IPS-18a (cell line): ENCODE measurements around the gene MAP4K4.

Source experiments
- H3K27ac ChIP-seq: one replicate; pipeline ENCODE4 v1.5.1; 2013; ENCODE audit warnings: low read length
- H3K27me3 ChIP-seq: one replicate; pipeline ENCODE4 v1.6.1; 2013; ENCODE audit warnings: mild to moderate bottlenecking, low read length; ENCODE audit not compliant: control insufficient read depth, insufficient read depth
- H3K36me3 ChIP-seq: one replicate; pipeline ENCODE4 v1.6.1; 2013; ENCODE audit warnings: low read depth, low read length; ENCODE audit not compliant: control insufficient read depth
- H3K4me1 ChIP-seq: one replicate; pipeline ENCODE4 v1.6.1; 2013; ENCODE audit warnings: low read depth, low read length; ENCODE audit not compliant: control insufficient read depth
- H3K4me3 ChIP-seq: one replicate; pipeline ENCODE4 v1.5.1; 2013; ENCODE audit warnings: low read length
- H3K9ac ChIP-seq: one replicate; pipeline ENCODE4 v1.6.1; 2013; ENCODE audit warnings: mild to moderate bottlenecking, low read length, moderate library complexity
- H3K9me3 ChIP-seq: one replicate; pipeline ENCODE4 v1.6.1; 2013; ENCODE audit warnings: low read depth, low read length; ENCODE audit not compliant: control insufficient read depth

MAP4K4 gene

GRCh38 chr2:101843471-101843870 lies 146.0 kb downstream of the MAP4K4 start:
- Histone ChIP-seq H3K27me3 (no peaks in the 10 kb centered on the region), H3K9me3 (no peaks in the 10 kb centered on the region), H3K27ac (no peak overlapping the region), H3K4me1 (no peaks in the 10 kb centered on the region), H3K36me3 (peaks cover 76% of the 10 kb centered on the region), H3K9ac (no peak overlapping the region), H3K4me3 (no peak overlapping the region)

GRCh38 chr2:101844055-101844635 lies 146.6 kb downstream of the MAP4K4 start:
- Histone ChIP-seq H3K4me1 (no peaks in the 10 kb centered on the region), H3K36me3 (peaks cover 69% of the 10 kb centered on the region), H3K27ac (no peak overlapping the region), H3K9ac (no peak overlapping the region), H3K4me3 (no peak overlapping the region), H3K9me3 (no peaks in the 10 kb centered on the region), H3K27me3 (no peaks in the 10 kb centered on the region)

DNA sequence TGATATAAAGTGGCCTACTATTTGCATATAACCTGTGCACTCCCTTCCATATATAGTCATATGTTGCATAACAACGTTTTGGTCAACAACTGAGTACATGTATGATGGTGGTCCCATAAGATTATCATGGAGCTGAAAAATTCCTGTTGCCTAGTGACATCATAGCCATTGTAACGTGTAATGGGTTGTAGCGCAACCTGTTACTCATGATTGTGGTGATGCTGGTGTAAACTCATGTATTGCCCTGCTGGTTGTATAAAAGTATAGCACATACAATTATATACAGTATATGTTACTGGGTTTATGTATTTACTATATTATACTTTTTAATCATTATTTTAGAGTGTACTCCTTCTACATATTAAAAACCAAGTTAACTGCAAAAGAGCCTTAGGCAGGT lies 149.5 kb downstream of the MAP4K4 start:
- Histone ChIP-seq H3K9ac (no peak overlapping the region), H3K4me3 (no peak overlapping the region), H3K4me1 (no peaks in the 10 kb centered on the region), H3K9me3 (no peaks in the 10 kb centered on the region), H3K27ac (no peak overlapping the region), H3K27me3 (no peaks in the 10 kb centered on the region), H3K36me3 (peaks cover 59% of the 10 kb centered on the region)

- H3K27me3 ChIP-seq = no peaks in the 10 kb centered on the region
- H3K9me3 ChIP-seq = no peaks in the 10 kb centered on the region
- H3K9ac ChIP-seq = no peak overlapping the region
- H3K4me1 ChIP-seq = no peaks in the 10 kb centered on the region
- H3K27ac ChIP-seq = no peak overlapping the region
- H3K4me3 ChIP-seq = no peak overlapping the region
- peaks cover 59% of the 10 kb centered on the region for H3K36me3 ChIP-seq
Observed at GRCh38 chr2:101847661-101848339, 150.3 kb downstream of the MAP4K4 start.

DNA sequence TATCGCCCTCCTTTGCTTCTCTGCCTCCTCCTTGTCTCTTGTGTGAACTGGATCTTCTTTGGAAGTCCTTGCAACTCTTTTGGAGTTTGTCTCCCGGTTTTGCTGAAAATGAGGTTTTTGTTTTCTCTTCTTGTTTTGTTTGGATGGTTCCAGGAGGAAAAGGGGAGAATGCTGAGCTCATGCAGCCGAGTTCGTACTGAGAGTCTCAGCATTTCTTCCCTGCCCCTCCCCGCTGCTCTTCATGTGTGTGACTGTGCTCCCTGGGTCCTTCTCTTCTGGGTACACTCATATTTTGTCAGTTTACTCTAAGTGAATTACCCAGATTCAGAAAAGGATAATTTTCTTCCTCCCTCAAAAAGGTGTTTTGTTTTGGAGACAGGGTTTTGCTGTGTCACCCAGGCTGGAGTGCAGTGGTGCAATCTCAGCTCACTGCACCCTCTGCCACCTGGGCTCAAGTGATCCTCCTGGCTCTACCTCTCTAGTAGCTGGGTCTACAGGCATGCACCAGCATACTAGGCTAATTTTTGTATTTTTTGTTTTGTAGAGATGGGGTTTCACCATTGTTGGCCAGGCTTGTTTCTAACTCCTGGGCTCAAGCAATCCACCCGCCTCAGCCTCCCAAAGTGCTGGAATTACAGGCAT lies 151.4 kb downstream of the MAP4K4 start:
- Histone ChIP-seq H3K27me3 (no peaks in the 10 kb centered on the region), H3K4me3 (no peak overlapping the region), H3K9ac (no peak overlapping the region), H3K27ac (no peak overlapping the region), H3K4me1 (no peaks in the 10 kb centered on the region), H3K36me3 (peaks cover 58% of the 10 kb centered on the region), H3K9me3 (no peaks in the 10 kb centered on the region)

GRCh38 chr2:101850450-101850849 lies 152.9 kb downstream of the MAP4K4 start:
- H3K27ac ChIP-seq = no peak overlapping the region
- no peaks in the 10 kb centered on the region for H3K27me3 ChIP-seq
- peaks cover 56% of the 10 kb centered on the region for H3K36me3 ChIP-seq
- H3K9ac ChIP-seq = no peak overlapping the region
- no peaks in the 10 kb centered on the region for H3K4me1 ChIP-seq
- H3K9me3 ChIP-seq = no peaks in the 10 kb centered on the region
- no peak overlapping the region for H3K4me3 ChIP-seq

DNA sequence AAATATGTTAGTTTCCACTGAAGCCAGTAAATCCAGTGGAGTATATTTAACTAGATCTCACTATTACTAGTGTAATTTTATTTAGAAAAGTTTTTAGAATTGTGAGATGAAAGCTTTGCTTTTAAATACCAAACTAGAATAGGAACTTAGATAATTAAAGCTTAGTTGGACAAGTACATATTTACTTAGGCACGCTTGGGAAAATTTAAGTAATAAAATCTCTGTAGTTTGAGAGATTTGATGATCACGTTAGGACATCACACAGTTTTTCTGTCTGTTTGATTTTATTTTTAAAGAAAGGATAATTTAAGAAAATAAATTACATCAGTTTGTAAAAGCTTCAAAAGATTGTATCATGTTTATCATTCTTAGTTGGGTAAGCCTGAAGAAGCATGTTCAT lies 153.5 kb downstream of the MAP4K4 start:
- no peaks in the 10 kb centered on the region for H3K4me1 ChIP-seq
- H3K9ac ChIP-seq = no peak overlapping the region
- H3K27ac ChIP-seq = no peak overlapping the region
- H3K36me3 ChIP-seq = peaks cover 58% of the 10 kb centered on the region
- no peak overlapping the region for H3K4me3 ChIP-seq
- no peaks in the 10 kb centered on the region for H3K27me3 ChIP-seq
- H3K9me3 ChIP-seq = no peaks in the 10 kb centered on the region

DNA sequence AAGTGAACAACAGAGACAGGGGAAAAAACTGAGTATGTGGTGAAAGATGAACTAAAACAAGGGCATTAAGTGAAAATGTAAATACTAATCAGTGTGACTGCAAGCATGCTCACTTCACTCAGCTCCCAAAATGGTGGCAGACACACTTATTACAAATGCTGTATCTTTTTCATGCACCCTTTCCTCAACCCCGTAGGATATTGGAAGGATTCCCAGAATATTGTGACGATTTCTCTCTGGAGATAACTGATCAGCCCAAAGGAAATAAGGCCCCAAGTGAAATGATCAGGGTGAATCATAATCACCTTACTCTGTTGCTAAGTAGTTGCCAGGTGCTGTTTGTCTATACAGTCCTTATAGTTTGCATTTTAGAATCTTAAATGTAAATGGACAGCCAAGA lies 155.3 kb downstream of the MAP4K4 start:
- Histone ChIP-seq H3K9ac (no peak overlapping the region), H3K27me3 (no peaks in the 10 kb centered on the region), H3K4me3 (no peak overlapping the region), H3K36me3 (peaks cover 59% of the 10 kb centered on the region), H3K4me1 (no peaks in the 10 kb centered on the region), H3K27ac (no peak overlapping the region), H3K9me3 (no peaks in the 10 kb centered on the region)

GRCh38 chr2:101854877-101855276 lies 157.4 kb downstream of the MAP4K4 start:
- H3K4me3 ChIP-seq = no peak overlapping the region
- H3K4me1 ChIP-seq = no peaks in the 10 kb centered on the region
- H3K27ac ChIP-seq = no peak overlapping the region
- no peak overlapping the region for H3K9ac ChIP-seq
- no peaks in the 10 kb centered on the region for H3K27me3 ChIP-seq
- H3K9me3 ChIP-seq = no peaks in the 10 kb centered on the region
- peaks cover 63% of the 10 kb centered on the region for H3K36me3 ChIP-seq

DNA sequence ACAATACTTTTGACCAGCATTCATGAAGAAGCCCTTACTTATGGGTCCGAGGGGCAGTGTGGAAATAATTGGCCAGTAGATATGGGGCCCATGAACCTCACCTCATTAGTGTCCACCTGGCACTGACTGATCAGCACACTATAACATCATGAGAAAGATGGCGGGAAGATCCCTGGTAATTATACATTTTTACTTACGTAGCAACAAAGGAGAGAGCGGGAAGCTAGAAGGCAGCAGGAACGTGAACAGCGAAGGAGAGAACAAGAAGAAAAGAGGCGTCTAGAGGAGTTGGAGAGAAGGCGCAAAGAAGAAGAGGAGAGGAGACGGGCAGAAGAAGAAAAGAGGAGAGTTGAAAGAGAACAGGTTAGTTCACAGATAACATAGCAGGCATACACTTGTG lies 158.3 kb downstream of the MAP4K4 start:
- H3K9ac ChIP-seq = no peak overlapping the region
- H3K27me3 ChIP-seq = no peaks in the 10 kb centered on the region
- H3K4me1 ChIP-seq = no peaks in the 10 kb centered on the region
- no peaks in the 10 kb centered on the region for H3K9me3 ChIP-seq
- no peak overlapping the region for H3K4me3 ChIP-seq
- peaks cover 62% of the 10 kb centered on the region for H3K36me3 ChIP-seq
- H3K27ac ChIP-seq = no peak overlapping the region

- no peaks in the 10 kb centered on the region for H3K9me3 ChIP-seq
- H3K4me3 ChIP-seq = no peak overlapping the region
- no peaks in the 10 kb centered on the region for H3K4me1 ChIP-seq
- peaks cover 65% of the 10 kb centered on the region for H3K36me3 ChIP-seq
- H3K27me3 ChIP-seq = no peaks in the 10 kb centered on the region
- no peak overlapping the region for H3K9ac ChIP-seq
- no peak overlapping the region for H3K27ac ChIP-seq
Observed at GRCh38 chr2:101858246-101858645, 160.7 kb downstream of the MAP4K4 start.

- Histone ChIP-seq H3K9ac (no peak overlapping the region), H3K4me1 (no peaks in the 10 kb centered on the region), H3K4me3 (no peak overlapping the region), H3K36me3 (peaks cover 65% of the 10 kb centered on the region), H3K27ac (no peak overlapping the region), H3K27me3 (no peaks in the 10 kb centered on the region), H3K9me3 (no peaks in the 10 kb centered on the region)
Observed at GRCh38 chr2:101858910-101859309, 161.4 kb downstream of the MAP4K4 start.
